GM19328 (cell line): ENCODE measurements around the gene HASPIN.
A peak's percentile ranks its signal among the peaks of the same experiment; 100 is the strongest.

Experiments used
- ATAC-seq: cut with Tn5 transposase; IDR thresholded peaks from one replicate; pipeline ENCODE4 v1.9.1; 2021; ENCODE audit warnings: mild to moderate bottlenecking, moderate library complexity; ENCODE audit not compliant: unreplicated experiment

The HASPIN gene

DNA sequence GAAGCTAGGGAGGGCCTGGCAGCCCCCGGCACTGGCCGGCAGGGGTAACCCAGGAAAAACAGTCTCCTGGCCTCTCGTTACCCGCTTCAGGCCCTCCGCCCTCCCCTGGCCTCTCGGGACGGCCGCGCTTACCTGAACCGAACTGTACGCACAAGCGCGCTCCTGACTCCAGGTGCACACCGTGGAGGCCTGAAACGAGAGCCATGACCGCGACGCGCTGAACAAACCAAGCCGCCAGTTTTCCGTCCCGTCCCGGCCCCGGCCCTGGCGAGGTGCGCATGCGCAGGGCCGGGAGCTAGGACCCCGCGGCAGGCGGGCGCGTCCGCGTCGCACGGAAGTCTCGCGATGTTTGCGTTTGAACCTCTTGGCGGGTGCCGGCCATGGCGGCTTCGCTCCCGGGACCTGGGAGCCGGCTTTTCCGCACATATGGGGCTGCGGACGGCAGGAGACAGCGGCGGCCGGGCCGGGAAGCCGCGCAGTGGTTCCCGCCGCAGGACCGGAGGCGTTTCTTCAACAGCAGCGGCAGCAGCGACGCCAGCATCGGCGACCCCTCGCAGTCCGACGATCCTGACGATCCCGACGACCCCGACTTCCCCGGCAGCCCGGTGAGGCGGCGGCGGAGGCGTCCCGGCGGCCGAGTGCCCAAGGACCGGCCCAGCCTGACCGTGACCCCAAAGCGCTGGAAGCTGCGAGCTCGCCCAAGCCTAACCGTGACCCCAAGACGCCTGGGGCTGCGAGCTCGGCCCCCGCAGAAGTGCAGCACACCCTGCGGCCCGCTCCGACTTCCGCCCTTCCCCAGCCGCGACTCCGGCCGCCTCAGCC is at the start of gene HASPIN:
TSS of gene HASPIN (plus strand) at position 348 of the 822 bp plus-strand sequence. CDS start at position 381, 33 bp downstream.
- peak; percentile 82 for ATAC-seq

GRCh38 chr17:3675886-3676285 is 47.8 kb upstream of the HASPIN start:
- ATAC-seq = no peak

DNA sequence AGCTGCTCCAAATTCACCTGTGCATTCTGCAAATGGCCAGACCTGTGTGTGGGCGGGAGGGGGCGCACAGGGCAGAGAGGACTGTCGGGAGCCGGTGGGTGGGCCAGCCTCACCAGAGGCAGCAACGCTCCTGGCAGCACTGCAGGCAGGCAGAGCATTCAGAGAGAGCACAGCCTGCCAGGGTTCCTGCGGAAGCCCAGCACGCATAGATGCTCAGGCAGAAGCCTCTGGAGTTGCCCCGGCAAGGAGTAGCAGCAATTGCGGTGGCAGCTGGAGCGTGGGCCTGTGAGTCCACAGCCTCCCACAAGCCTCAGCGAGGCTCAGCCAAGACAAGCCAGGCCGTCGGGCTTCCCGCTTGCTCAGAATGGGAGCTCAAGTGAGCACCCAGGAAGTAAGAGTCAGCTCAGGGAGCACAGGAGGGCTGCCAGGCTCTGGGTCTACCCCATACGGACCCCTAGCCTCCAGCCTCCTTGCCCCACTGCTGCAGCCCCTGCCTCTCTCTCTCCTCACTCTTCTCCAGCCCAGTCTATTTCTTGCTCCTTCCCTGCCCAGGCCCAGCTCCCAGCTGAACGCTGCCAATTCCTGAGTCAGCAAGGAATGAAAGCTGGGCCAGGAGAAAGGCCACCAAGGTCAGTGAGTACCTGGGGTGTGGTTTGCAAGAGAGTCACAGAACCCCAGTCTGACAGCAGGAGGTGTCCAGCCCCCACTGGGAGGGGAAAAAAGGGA is 45.4 kb upstream of the HASPIN start:
- no peak for ATAC-seq

DNA sequence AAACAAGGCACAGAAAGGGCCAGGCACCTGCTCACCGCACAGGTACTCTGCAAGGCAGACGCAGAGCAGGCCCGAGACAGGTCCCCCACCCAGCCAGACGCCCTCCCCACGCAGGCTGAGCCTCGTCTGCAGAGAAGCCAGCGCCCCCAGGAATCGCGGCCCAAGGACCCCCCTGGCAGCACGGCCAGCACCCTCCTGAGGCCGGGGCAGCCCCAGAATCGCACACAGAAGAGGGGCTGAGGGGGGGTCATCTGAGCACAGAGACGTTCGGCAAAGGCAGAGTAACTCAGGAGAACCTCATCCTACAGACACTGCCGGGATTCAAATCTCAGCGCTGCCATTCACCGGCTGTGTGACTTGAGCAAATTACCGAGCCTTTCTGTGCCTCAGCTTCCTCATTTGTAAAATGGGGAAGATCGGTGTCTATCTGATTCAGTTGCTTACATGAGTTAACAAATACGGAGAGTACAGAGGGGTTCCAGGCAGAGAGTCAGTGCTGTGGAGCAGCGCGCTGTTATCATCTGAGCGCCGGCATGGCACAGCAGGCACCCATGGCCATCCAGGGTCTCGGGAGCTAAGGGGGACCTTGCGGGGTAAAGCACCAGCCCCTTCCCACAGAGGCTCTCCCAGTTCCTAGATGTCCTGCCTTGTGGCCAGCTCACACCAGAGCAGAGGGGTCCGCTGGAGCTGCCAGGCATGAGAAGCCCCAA is 44.7 kb upstream of the HASPIN start:
- ATAC-seq = no peak

- no peak for ATAC-seq
Measured at GRCh38 chr17:3679531-3680126, 44.1 kb upstream of the HASPIN start.

- ATAC-seq = no peak
Measured at GRCh38 chr17:3681057-3681456, 42.6 kb upstream of the HASPIN start.

GRCh38 chr17:3681565-3681964 is 42.1 kb upstream of the HASPIN start:
- no peak for ATAC-seq

- ATAC-seq = no peak
Measured at GRCh38 chr17:3682033-3682432, 41.7 kb upstream of the HASPIN start.

DNA sequence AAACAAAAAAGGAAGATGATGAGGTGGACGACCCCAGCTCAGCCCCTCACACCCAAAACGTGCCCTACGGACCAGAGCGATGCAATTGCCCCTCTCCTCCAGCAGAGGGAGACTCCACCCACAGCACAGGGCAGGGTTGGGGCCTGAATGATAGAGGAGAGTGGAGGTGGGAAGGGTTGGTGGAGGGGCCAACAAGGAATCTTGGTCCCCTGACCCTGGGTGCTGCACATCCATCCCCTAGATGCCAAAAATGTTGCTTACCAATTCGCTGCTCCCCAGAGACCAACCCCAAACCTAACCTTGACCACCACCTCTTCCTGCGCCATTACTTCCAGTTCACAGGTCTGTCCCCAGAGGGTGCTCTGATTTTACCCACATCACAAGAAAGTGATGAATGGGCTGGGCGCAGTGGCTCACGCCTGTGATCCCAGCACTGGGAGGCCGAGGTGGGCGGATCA is 40.6 kb upstream of the HASPIN start:
- no peak for ATAC-seq

DNA sequence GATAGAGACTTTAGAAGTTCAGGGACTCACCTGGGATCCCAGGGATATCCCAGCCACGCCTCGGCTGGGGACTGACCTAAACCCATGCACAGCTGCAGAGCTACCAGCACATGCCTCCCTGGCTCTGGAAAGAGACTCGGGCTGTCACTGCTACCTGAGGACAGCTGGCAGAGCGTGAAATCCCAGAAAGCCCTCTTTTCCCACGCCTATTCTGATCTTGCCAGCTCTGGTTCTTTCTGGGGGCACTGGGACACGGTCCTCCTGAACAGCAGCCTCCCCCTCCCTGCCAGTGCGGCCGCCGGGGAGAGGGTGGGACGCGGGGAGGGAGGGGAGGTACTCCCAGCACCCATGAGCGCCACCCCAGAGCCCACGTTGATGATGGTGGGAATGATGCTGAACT is 38.5 kb upstream of the HASPIN start:
- ATAC-seq = no peak

GRCh38 chr17:3688027-3688553 is 35.6 kb upstream of the HASPIN start:
- no peak for ATAC-seq

- ATAC-seq = no peak
Measured at GRCh38 chr17:3688852-3689261, 34.8 kb upstream of the HASPIN start.

- ATAC-seq = no peak
Measured at GRCh38 chr17:3689262-3690093, 34.2 kb upstream of the HASPIN start.

DNA sequence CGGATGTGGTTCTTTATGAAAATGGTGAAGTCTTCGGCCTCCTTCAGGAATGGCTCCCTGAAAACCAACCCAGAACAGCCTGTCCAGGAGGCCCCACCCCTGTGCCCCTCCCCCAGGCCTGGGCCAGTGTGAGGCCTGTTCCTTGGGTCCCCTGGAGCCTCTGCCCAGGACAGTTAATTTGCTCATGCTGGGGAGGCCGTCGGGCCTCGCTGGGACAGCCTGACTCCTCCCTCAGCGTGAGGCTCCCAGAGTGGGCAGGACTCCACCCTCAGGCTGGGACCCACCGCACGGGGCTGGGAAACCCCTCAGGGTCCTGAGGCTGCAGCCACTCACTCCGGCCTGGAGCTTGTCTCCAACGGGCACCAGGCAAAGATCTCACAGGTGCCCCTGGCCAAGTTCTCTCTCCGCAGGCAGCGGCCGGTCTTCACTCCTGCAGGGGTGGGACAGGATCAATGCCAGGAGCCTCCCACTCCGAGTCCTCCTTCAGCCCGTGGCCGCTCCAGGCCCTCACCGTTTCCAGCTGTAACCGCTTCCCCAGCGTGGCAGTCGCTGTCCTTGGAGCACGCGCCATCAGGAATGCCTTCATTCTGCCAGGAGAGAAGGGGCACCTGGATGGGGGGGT is 33.5 kb upstream of the HASPIN start:
- no peak for ATAC-seq

- ATAC-seq = no peak
Measured at GRCh38 chr17:3691617-3692067, 32.1 kb upstream of the HASPIN start.

DNA sequence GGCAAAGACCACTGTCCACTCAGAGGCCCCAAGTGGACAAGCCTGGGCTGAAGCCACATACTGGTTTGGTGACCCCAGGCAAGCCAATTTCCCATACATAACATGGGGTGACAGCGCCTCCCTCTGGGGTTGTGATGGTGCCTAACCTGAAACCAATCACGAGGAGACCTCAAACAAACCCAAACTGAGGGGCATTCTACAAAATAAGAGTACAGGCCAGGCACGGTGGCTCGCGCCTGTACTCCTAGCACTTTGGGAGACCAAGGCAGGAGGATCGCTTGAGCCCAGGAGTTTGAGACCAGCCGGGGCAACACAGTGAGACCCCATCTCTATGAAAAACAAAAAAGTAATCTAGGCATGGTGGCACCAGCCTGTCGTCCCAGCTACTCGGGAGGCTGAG is 31.4 kb upstream of the HASPIN start:
- no peak for ATAC-seq

DNA sequence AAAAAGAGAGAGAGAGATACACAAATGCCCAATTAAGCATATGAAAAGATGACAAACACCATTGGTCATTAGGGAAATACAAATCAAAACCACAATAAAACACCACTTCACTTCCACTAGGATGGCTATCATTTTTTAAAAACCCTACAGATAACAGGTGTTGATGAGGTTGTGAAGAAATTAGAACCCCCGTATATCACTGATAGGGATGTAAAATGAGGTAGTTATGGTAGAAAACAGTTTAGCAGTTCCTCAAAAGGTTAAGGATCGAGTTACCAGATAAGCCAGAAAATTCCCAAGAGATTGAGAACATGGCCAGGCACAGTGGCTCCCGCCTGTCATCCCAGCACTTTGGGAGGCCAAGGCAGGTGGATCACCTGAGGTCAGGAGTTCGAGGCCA is 30.6 kb upstream of the HASPIN start:
- no peak for ATAC-seq

DNA sequence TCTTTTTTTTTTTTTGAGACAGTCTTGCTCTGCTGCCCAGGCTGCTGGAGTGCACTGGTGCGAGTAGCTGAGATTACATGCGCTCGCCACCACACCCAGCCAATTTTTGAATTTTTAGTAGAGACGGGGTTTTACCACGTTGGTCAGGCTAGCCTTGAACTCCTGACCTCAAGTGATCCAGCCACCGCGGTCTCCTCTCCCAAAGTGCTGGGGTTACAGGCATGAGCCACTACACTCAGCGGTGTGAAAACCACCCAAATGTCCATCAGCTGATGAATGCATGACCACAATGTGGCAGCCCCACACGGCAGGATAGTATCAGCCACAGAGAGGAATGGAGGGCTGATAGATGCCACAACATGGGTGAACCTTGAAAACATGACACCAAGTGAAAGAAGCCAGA is 29.9 kb upstream of the HASPIN start:
- ATAC-seq = no peak

DNA sequence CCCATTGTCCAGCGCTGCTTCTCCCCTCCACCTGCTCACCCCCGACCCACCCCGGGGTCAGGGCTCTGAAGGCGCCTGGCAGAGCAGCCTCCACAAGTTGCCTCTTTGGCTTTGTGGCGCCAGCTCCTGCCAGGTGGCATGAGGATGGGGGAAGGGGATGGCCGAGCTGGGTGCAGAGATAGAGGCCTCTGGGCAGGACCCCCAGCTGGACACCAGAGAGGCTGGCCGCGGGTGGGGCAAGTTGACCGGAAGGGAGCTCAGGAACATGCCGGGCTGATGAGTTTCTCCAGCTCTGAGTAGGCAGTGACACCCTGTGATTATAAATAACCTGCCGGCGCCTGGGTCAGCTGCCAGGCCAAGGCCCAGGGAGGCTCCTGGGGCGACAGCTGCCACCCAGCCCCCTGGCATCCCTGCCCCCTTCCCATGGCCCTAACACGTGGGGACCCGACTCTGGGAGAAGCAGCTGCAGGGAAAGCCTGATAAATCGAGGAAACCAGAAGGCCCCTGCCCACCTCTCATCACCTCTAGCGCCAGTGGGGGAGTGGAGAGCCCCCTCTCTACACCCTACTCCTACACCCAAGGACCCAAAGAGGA is 28.5 kb upstream of the HASPIN start:
- no peak for ATAC-seq
